Measurements from ENCODE around the gene KIF6.

GRCh38 chr6:39321761-39322160 lies 403.4 kb downstream of the KIF6 start:
- TF ChIP-seq CTCF (IDR thresholded peaks at IDR 0.05; ENCODE audit: insufficient read depth, low read length, poor library complexity, severe bottlenecking), result no peak
- TF ChIP-seq EZH2phosphoT487 (conservative IDR thresholded peaks at IDR 0.05; ENCODE audit: low read length), result no peak
